BE2C (cell line): ENCODE data around the gene FOLR2.

ENCODE experiments used
- DNase-seq: peaks from one replicate; pipeline ENCODE4 v3.0.0-alpha.2; 2020
- H3K27me3 ChIP-seq: fragments of 250-450 bp; sonication (Bioruptor Pico); 2 replicates; pipeline ENCODE4 v1.5.1; 2020; ENCODE audit warnings: mild to moderate bottlenecking
- H3K36me3 ChIP-seq: fragments of 250-450 bp; sonication (Bioruptor Pico); 2 replicates; pipeline ENCODE4 v1.5.1; 2020; ENCODE audit warnings: mild to moderate bottlenecking
- H3K4me1 ChIP-seq: fragments of 250-450 bp; sonication (Bioruptor Pico); 2 replicates; pipeline ENCODE4 v1.5.1; 2020
- H3K4me3 ChIP-seq: 2 replicates; pipeline ENCODE4 v1.5.1; 2011; ENCODE audit warnings: low read depth, low read length
- H3K9me3 ChIP-seq: fragments of 250-450 bp; sonication (Bioruptor Pico); 2 replicates; pipeline ENCODE4 v1.5.1; 2020
- TF ChIP-seq, protein P1 (sequence below): IDR thresholded peaks from 2 replicates; pipeline ENCODE4 v1.5.1; 2012; ENCODE audit warnings: mild to moderate bottlenecking, low read depth, low read length

Gene FOLR2

DNA sequence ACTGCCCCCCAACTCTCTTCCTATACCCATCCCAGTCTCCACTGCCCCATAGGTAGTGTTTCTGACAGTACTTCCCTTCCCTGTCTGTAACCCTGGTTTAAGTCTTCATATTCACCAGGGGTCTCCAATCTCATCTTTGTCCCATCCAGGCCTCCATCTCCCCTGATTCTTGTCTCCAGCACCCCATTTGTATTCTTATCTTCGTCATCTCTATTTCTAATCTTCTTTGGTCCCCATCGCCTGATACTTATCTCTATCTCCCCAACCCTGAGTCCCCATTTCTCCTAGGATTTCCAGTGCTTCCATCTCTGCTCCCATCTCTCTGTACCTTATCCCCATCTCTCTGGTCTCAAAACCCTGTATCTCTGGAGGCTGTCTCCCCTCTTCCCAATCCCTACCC, 25.5 kb downstream of the FOLR2 start:
- peaks cover 15% of the 10 kb centered on the region for H3K4me1 ChIP-seq
- H3K4me3 ChIP-seq: peak overlapping the region; percentile 100
- H3K9me3 ChIP-seq: no peaks in the 10 kb centered on the region
- peak; percentile 13 for DNase-seq
- TF ChIP-seq, protein P1, sequence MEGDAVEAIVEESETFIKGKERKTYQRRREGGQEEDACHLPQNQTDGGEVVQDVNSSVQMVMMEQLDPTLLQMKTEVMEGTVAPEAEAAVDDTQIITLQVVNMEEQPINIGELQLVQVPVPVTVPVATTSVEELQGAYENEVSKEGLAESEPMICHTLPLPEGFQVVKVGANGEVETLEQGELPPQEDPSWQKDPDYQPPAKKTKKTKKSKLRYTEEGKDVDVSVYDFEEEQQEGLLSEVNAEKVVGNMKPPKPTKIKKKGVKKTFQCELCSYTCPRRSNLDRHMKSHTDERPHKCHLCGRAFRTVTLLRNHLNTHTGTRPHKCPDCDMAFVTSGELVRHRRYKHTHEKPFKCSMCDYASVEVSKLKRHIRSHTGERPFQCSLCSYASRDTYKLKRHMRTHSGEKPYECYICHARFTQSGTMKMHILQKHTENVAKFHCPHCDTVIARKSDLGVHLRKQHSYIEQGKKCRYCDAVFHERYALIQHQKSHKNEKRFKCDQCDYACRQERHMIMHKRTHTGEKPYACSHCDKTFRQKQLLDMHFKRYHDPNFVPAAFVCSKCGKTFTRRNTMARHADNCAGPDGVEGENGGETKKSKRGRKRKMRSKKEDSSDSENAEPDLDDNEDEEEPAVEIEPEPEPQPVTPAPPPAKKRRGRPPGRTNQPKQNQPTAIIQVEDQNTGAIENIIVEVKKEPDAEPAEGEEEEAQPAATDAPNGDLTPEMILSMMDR: no peak
- no peaks in the 10 kb centered on the region for H3K27me3 ChIP-seq
- peaks cover 62% of the 10 kb centered on the region for H3K36me3 ChIP-seq

GRCh38 chr11:72243173-72244059, 26.8 kb downstream of the FOLR2 start:
- TF ChIP-seq, protein P1: no peak
- peak overlapping the region; percentile 100 for H3K4me3 ChIP-seq
- peak; percentile 27 for DNase-seq
- H3K36me3 ChIP-seq: peaks cover 52% of the 10 kb centered on the region
- H3K9me3 ChIP-seq: no peaks in the 10 kb centered on the region
- peaks cover 6% of the 10 kb centered on the region for H3K4me1 ChIP-seq
- no peaks in the 10 kb centered on the region for H3K27me3 ChIP-seq

DNA sequence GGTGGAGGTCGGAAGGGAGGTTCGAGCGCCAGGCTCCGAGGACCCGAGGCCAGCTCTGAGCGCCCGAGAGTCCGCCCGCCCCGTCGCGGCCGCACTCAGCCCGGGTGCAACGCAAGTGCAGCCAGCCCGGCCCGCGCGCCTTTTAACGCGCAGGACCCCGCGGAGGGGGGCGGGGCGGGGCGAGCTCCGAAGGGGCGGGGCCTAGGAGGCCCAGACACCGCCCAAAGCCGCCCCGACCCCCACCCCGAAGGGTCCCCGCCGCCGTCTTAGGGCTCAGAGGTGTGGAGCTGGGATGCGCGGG, 27.4 kb downstream of the FOLR2 start, which contains the start of gene PHOX2A:
TSS of gene PHOX2A (minus strand) at position 117 of the 301 bp plus-strand sequence. CDS start 172 bp downstream, outside the sequence.
- TF ChIP-seq, protein P1: no peak
- peaks cover 4% of the 10 kb centered on the region for H3K4me1 ChIP-seq
- H3K4me3 ChIP-seq: peak within 1 kb of the TSS; percentile 100
- H3K27me3 ChIP-seq: no peaks in the 10 kb centered on the region
- DNase-seq: peak; percentile 93
- H3K36me3 ChIP-seq: peaks cover 46% of the 10 kb centered on the region
- no peaks in the 10 kb centered on the region for H3K9me3 ChIP-seq

DNA sequence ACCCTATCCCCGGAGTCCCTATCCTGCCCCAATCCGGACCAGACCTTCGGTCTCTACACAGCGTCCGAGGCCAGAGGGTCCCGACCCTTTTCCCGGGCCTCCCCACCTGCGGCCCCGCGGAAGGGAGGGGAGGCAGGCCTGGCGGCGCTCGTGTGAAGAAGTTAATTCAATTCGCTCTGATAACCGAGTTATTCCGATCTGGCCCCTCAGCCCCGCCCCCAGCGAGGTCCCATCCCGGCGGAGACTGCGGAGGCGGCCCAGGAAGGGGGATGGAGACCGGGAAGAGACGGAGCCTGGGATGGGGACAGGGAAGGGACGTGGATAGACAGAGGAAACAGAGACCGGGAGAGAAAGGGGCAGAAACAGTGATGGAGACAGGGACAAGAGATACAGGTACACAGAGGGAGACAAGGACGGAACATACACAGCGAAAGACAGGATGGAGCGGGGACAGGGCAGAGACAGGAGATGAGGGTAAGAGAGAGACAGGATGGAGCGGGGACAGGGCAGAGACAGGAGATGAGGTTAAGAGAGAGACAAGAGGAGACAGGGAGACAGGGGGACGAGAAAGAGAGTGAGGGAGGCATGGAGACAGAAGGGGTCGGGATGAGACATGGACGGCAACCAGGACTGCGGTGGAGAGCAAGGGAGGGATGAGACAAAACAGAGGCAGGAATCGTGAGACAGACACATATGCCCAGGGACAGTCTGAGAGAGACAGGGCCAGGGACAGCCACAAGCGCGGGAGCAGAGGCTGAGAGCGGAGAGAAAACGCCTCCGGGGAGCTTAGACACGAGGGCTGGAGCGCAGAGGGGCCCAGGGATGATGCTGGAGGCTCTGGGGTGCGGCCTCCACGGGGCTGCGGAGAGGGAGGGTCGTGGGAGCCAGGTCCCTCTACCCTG, 28.0 kb downstream of the FOLR2 start:
- Histone ChIP-seq H3K4me1 (peaks cover 4% of the 10 kb centered on the region), H3K9me3 (no peaks in the 10 kb centered on the region), H3K4me3 (peak overlapping the region; percentile 100), H3K36me3 (peaks cover 40% of the 10 kb centered on the region), H3K27me3 (no peaks in the 10 kb centered on the region)
- TF ChIP-seq, protein P1: no peak
- peak; percentile 97 for DNase-seq

GRCh38 chr11:72245263-72245816, 28.7 kb downstream of the FOLR2 start:
- Histone ChIP-seq H3K4me1 (peaks cover 4% of the 10 kb centered on the region), H3K27me3 (no peaks in the 10 kb centered on the region), H3K4me3 (peak overlapping the region; percentile 100), H3K36me3 (peaks cover 32% of the 10 kb centered on the region), H3K9me3 (no peaks in the 10 kb centered on the region)
- DNase-seq: no peak
- TF ChIP-seq, protein P1: no peak
